Measurements from ENCODE around the gene CGB1. TPM values are rescaled to one million over a fixed set of nuclear protein-coding genes. Genes with fewer than 3 reads are reported as not detected.
A peak's percentile ranks its signal among the peaks of the same experiment; 100 is the strongest.

The CGB1 gene
- total RNA-seq, 1 donor from 2014 or later: not detected

GRCh38 chr19:48993175-48994034, 43.3 kb downstream of the CGB1 start, which contains the start of the genes GYS1 and RUVBL2:
Gene GYS1 (minus strand): TSS chr19:48993309. CDS start chr19:48993112, 197 bp downstream.
Gene RUVBL2 (plus strand): TSS chr19:48993887. CDS start chr19:48993912, 25 bp downstream.
- peak; percentile 92 for ATAC-seq

- peak; percentile 1 for ATAC-seq
These were observed 44.0 kb downstream of the CGB1 start for GRCh38 chr19:48992581-48993174.

GRCh38 chr19:48991873-48992580, 44.7 kb downstream of the CGB1 start:
- ATAC-seq: peak; percentile 45

- no peak for ATAC-seq
These were observed 45.6 kb downstream of the CGB1 start for GRCh38 chr19:48991011-48991609.

- no peak for ATAC-seq
These were observed 46.3 kb downstream of the CGB1 start for GRCh38 chr19:48990400-48990799.

GRCh38 chr19:48989701-48990291, 46.9 kb downstream of the CGB1 start:
- no peak for ATAC-seq

- ATAC-seq: no peak
These were observed 47.8 kb downstream of the CGB1 start for GRCh38 chr19:48988860-48989259.

GRCh38 chr19:48988286-48988685, 48.4 kb downstream of the CGB1 start:
- no peak for ATAC-seq

- ATAC-seq: no peak
These were observed 49.4 kb downstream of the CGB1 start for GRCh38 chr19:48987323-48987722.

- ATAC-seq: no peak
These were observed 50.5 kb downstream of the CGB1 start for GRCh38 chr19:48986211-48986610.

GRCh38 chr19:48985711-48986110, 51.0 kb downstream of the CGB1 start:
- no peak for ATAC-seq

Other genes starting within 250 kb of the CGB1 start
- gene BCAT2, start 225.9 kb downstream of the CGB1 start, total RNA-seq: 31.0 TPM
- 0.40 TPM for gene HSD17B14, start 200.4 kb downstream of the CGB1 start, total RNA-seq
- gene PLEKHA4, start 168.3 kb downstream of the CGB1 start, total RNA-seq: 8.1 TPM
- 30.0 TPM for gene PPP1R15A, start 164.5 kb downstream of the CGB1 start, total RNA-seq
- 0.24 TPM for gene TULP2, start 138.2 kb downstream of the CGB1 start, total RNA-seq
- gene NUCB1, start 136.6 kb downstream of the CGB1 start, total RNA-seq: 104 TPM
- gene DHDH, start 103.2 kb downstream of the CGB1 start, total RNA-seq: 1.2 TPM
- 58.9 TPM for gene BAX, start 82.0 kb downstream of the CGB1 start, total RNA-seq
- 417 TPM for gene FTL, start 71.6 kb downstream of the CGB1 start, total RNA-seq
- 50.8 TPM for gene GYS1, start 43.6 kb downstream of the CGB1 start, total RNA-seq
- gene RUVBL2, start 43.0 kb downstream of the CGB1 start, total RNA-seq: 79.0 TPM
- gene LHB, start 19.8 kb downstream of the CGB1 start, total RNA-seq: not detected
- gene CGB3, start 12.6 kb downstream of the CGB1 start, total RNA-seq: not detected
- gene CGB2, start 5.0 kb downstream of the CGB1 start, total RNA-seq: not detected
- gene CGB5, start 7.0 kb upstream of the CGB1 start, total RNA-seq: not detected
- gene CGB8, start 12.2 kb upstream of the CGB1 start, total RNA-seq: not detected
- 0.52 TPM for gene CGB7, start 20.9 kb upstream of the CGB1 start, total RNA-seq
- gene NTF4, start 27.9 kb upstream of the CGB1 start, total RNA-seq: 5.6 TPM
- gene KCNA7, start 35.8 kb upstream of the CGB1 start, total RNA-seq: not detected
- gene SNRNP70, start 48.6 kb upstream of the CGB1 start, total RNA-seq: 82.3 TPM
- gene LIN7B, start 77.5 kb upstream of the CGB1 start, total RNA-seq: 11.7 TPM
- gene C19orf73, start 82.2 kb upstream of the CGB1 start, total RNA-seq: 1.3 TPM
- gene PPFIA3, start 82.6 kb upstream of the CGB1 start, total RNA-seq: 9.2 TPM
- gene HRC, start 118.5 kb upstream of the CGB1 start, total RNA-seq: 0.24 TPM
- gene TRPM4, start 120.9 kb upstream of the CGB1 start, total RNA-seq: 12.1 TPM

Measured in esophagus mucosa (tissue), 1 donor.